Trophoblast cell (in vitro differentiated cells and primary cell): ENCODE data around the gene TRIM29.
"Not testable (repeated sequence)": the region's sequence is repeated elsewhere in the genome, so short reads cannot be mapped to it uniquely, and the experiment has no call there.

Experiments
- DNase-seq, 2 donors: peaks; one replicate each; pipeline ENCODE4 v3.0.0-alpha.2; 2016
- H2AFZ ChIP-seq: 2 replicates; pipeline ENCODE4 v1.6.1; 2013; ENCODE audit warnings: low read length, moderate library complexity, mild to moderate bottlenecking; ENCODE audit not compliant: insufficient read depth, poor library complexity
- H2AK5ac ChIP-seq: 2 replicates; pipeline ENCODE4 v1.6.1; 2013; ENCODE audit warnings: mild to moderate bottlenecking, low read length
- H2BK120ac ChIP-seq: 2 replicates; pipeline ENCODE4 v1.6.1; 2013; ENCODE audit warnings: low read length, mild to moderate bottlenecking, moderate library complexity; ENCODE audit not compliant: insufficient read depth, poor library complexity
- H2BK12ac ChIP-seq: 2 replicates; pipeline ENCODE4 v1.6.1; 2013; ENCODE audit warnings: mild to moderate bottlenecking, low read length, moderate library complexity
- H2BK5ac ChIP-seq: 2 replicates; pipeline ENCODE4 v1.6.1; 2013; ENCODE audit warnings: low read length, low read depth, moderate library complexity, mild to moderate bottlenecking; ENCODE audit not compliant: poor library complexity
- H3K14ac ChIP-seq: 2 replicates; pipeline ENCODE4 v1.6.1; 2013; ENCODE audit warnings: mild to moderate bottlenecking, low read length
- H3K18ac ChIP-seq: 2 replicates; pipeline ENCODE4 v1.6.1; 2013; ENCODE audit warnings: mild to moderate bottlenecking, low read length
- H3K23ac ChIP-seq: 2 replicates; pipeline ENCODE4 v1.6.1; 2013; ENCODE audit warnings: low read length
- H3K27ac ChIP-seq: 2 replicates; pipeline ENCODE4 v1.5.1; 2013; ENCODE audit warnings: low read depth, mild to moderate bottlenecking, inconsistent platforms, low read length, moderate library complexity
- H3K27me3 ChIP-seq: 2 replicates; pipeline ENCODE4 v1.6.1; 2013; ENCODE audit warnings: inconsistent platforms, mild to moderate bottlenecking, low read length, moderate library complexity; ENCODE audit not compliant: insufficient read depth
- H3K36me3 ChIP-seq, 2 experiments: 1 replicate in 1 of 2; 2 replicates in 1 of 2; pipeline ENCODE4 v1.6.1; 2013; ENCODE audit warnings: low read length in 2 of 2, mild to moderate bottlenecking in 2 of 2, moderate library complexity in 1 of 2; ENCODE audit not compliant: insufficient read depth in 2 of 2, control insufficient read depth in 1 of 2
- H3K4ac ChIP-seq: 2 replicates; pipeline ENCODE4 v1.6.1; 2013; ENCODE audit warnings: low read depth, mild to moderate bottlenecking, low read length, moderate library complexity
- H3K4me1 ChIP-seq, 2 experiments: 1 replicate in 1 of 2; 2 replicates in 1 of 2; pipeline ENCODE4 v1.6.1; 2013; ENCODE audit warnings: low read length in 2 of 2, mild to moderate bottlenecking in 2 of 2, moderate library complexity in 1 of 2; ENCODE audit not compliant: insufficient read depth in 2 of 2, control insufficient read depth in 1 of 2
- H3K4me2 ChIP-seq: 2 replicates; pipeline ENCODE4 v1.6.1; 2013; ENCODE audit warnings: inconsistent platforms, mild to moderate bottlenecking, low read length, moderate library complexity
- H3K4me3 ChIP-seq: 2 replicates; pipeline ENCODE4 v1.5.1; 2013; ENCODE audit warnings: mild to moderate bottlenecking, low read depth, low read length, inconsistent platforms
- H3K79me1 ChIP-seq: one replicate; pipeline ENCODE4 v1.6.1; 2013; ENCODE audit warnings: low read length
- H3K79me2 ChIP-seq: 2 replicates; pipeline ENCODE4 v1.6.1; 2013; ENCODE audit warnings: low read length, mild to moderate bottlenecking; ENCODE audit not compliant: control insufficient read depth, insufficient read depth, poor library complexity
- H3K9ac ChIP-seq: 2 replicates; pipeline ENCODE4 v1.6.1; 2013; ENCODE audit warnings: mild to moderate bottlenecking, low read length
- H3K9me3 ChIP-seq: 2 replicates; pipeline ENCODE4 v1.6.1; 2013; ENCODE audit warnings: low read depth, mild to moderate bottlenecking, control low read depth, inconsistent platforms, low read length; ENCODE audit not compliant: insufficient read depth
- H4K12ac ChIP-seq: 2 replicates; pipeline ENCODE4 v1.6.1; 2013; ENCODE audit warnings: low read depth, mild to moderate bottlenecking, low read length, moderate library complexity
- H4K8ac ChIP-seq: 2 replicates; pipeline ENCODE4 v1.6.1; 2013; ENCODE audit warnings: low read depth, mild to moderate bottlenecking, low read length, moderate library complexity
- H4K91ac ChIP-seq: one replicate; pipeline ENCODE4 v1.6.1; 2013; ENCODE audit warnings: low read depth, mild to moderate bottlenecking, low read length, moderate library complexity
- WGBS: extraction: QIAGEN DNeasy Blood & Tissue Kit; methylation state at CpG from one replicate; pipeline ENCODE4 v1.1.7; 2013; ENCODE audit warnings: missing lambda C conversion rate; ENCODE audit not compliant: insufficient read length, insufficient coverage; ENCODE audit errors: extremely low coverage; 5-methylcytosine and 5-hydroxymethylcytosine counted together

The TRIM29 gene

DNA sequence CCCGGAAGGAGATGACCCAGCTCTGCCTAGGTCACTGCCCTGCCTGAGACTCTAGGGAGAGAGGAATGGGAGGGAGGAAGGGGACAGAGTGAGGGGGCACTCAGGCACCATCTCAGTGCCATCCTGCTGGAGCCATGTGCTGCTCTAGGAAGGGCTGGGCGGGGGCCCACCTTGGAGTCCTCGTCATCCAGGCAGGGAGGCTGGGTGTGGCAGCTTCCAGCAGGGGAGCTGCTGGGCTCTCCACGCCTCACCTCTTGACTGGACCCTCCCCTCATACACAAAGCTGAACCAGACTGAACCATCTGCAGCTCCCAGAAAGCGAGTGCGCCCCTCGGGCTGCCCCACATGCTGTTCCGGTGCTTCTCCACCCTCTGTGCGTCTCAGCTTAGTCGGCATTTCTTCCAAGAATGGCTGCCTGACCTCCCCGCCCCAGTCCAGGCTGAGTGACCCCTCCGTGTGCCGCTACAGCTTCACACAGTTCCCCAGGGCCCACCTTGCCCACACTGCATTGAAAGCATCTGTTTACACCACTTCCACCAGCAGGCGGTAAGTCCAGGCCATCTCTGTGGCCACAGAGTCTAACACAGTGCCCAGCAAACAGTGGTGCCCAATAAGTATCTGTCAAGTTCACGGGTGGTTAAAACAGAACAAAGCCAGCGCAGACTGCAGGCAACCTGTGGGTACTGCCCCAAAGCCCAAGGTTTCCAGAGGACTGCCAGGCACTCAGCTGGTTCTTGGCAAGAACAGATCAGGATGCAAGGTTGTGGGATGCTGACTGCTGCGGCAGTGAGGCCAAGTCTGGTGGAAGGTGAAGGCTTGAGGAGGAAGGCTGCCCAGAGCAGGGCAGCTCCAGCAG is 9.4 kb upstream of the TRIM29 start:
- no peak overlapping the region for H3K4me2 ChIP-seq
- H3K9me3 ChIP-seq, result no peaks in the 10 kb centered on the region

DNA sequence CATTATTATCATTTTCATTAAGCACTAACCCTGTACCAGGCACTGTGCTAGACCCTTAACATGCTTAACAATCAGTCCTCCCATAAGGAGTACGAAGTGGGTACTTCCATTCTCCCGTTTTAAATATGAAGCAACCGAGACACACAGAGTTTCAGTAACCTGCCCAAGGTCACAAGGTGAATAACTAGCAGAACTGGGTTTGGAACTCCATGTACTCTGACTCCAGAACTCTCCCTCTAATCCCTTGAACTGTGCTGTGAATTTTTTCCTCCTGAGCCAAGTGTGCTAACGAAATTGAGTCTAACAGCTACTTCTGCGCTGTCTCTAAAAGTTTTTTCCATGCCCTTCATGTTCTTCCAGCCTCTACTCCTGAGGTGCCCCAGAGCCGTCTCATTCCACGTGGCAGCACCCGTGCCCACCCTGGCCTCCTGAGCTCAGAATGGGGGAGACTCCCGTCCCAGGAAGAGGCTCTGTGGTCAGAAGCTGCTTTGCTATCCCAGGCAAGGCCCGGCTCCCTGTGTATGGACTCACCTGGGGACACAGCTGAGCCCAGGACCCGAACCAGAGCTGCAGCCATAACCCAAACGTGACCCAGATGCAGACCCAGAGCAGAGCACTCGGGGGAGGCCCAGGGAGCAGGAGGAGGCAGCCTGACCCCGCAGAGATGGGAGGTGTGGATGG is 8.6 kb upstream of the TRIM29 start:
- no peaks in the 10 kb centered on the region for H3K79me1 ChIP-seq
- H3K23ac ChIP-seq, result no peak overlapping the region
- H2BK12ac ChIP-seq, result no peak overlapping the region
- H3K79me2 ChIP-seq, result no peaks in the 10 kb centered on the region
- no peak overlapping the region for H4K12ac ChIP-seq
- no peak overlapping the region for H3K4ac ChIP-seq
- no peaks in the 10 kb centered on the region for H3K4me1 ChIP-seq
- H2BK5ac ChIP-seq, result no peak overlapping the region
- no peaks in the 10 kb centered on the region for H3K36me3 ChIP-seq
- H2AFZ ChIP-seq, result no peak overlapping the region
- WGBS, result no CpG with 5 or more reads among the region's 14 CpGs
- H3K9ac ChIP-seq, result no peak overlapping the region
- no peak overlapping the region for H3K14ac ChIP-seq
- no peak overlapping the region for H3K27ac ChIP-seq
- no peak overlapping the region for H4K91ac ChIP-seq
- H3K4me3 ChIP-seq, result no peak overlapping the region
- no peaks in the 10 kb centered on the region for H3K27me3 ChIP-seq
- H3K9me3 ChIP-seq, result no peaks in the 10 kb centered on the region
- H2AK5ac ChIP-seq, result no peak overlapping the region
- H4K8ac ChIP-seq, result no peak overlapping the region
- no peak overlapping the region for H2BK120ac ChIP-seq
- H3K18ac ChIP-seq, result no peak overlapping the region
- no peak for DNase-seq
- H3K4me2 ChIP-seq, result no peak overlapping the region

More for the DNA sequence above, 9.4 kb upstream of the TRIM29 start:
- Histone ChIP-seq H3K4ac (no peak overlapping the region), H3K36me3 (no peaks in the 10 kb centered on the region), H4K91ac (no peak overlapping the region), H3K23ac (no peak overlapping the region), H4K8ac (no peak overlapping the region), H3K27ac (no peak overlapping the region), H3K79me2 (no peaks in the 10 kb centered on the region), H3K14ac (no peak overlapping the region), H2BK12ac (no peak overlapping the region), H3K4me1 (no peaks in the 10 kb centered on the region), H4K12ac (no peak overlapping the region), H2AFZ (no peak overlapping the region), H3K18ac (no peak overlapping the region), H3K9ac (no peak overlapping the region), H3K79me1 (no peaks in the 10 kb centered on the region), H2BK5ac (no peak overlapping the region), H2BK120ac (no peak overlapping the region), H3K27me3 (no peaks in the 10 kb centered on the region), H3K4me3 (no peak overlapping the region), H2AK5ac (no peak overlapping the region)
- WGBS, result no CpG with 5 or more reads among the region's 17 CpGs
- DNase-seq, result no peak

DNA sequence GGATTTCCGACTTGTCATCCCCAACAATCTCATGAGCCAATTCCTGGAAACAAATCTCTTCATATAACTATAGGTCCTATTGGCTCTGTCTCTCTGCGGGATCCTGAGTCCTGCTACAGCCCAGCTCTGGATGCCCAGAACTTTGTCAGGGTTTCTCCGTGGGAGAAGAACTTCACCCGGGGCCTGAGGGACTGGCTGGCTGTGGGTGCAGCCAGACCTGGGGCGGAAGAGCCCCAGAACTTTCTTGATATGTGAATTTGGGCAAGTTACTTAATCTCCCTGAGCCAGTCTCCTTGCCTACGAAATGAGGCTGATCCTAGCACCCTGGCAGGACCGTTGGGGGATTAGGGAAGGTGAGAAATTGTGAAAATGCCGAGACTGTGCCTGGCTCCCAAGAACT is 6.6 kb upstream of the TRIM29 start:
- Histone ChIP-seq H3K9ac (no peak overlapping the region), H3K18ac (no peak overlapping the region), H2AK5ac (no peak overlapping the region), H3K79me2 (no peaks in the 10 kb centered on the region), H2BK12ac (no peak overlapping the region), H2BK120ac (no peak overlapping the region), H3K4me1 (no peaks in the 10 kb centered on the region), H3K4ac (no peak overlapping the region), H2BK5ac (no peak overlapping the region), H4K91ac (no peak overlapping the region), H4K8ac (no peak overlapping the region), H3K14ac (no peak overlapping the region), H3K36me3 (no peaks in the 10 kb centered on the region), H3K27ac (no peak overlapping the region), H4K12ac (no peak overlapping the region), H3K9me3 (no peaks in the 10 kb centered on the region), H3K4me3 (no peak overlapping the region), H2AFZ (no peak overlapping the region), H3K79me1 (no peaks in the 10 kb centered on the region), H3K4me2 (no peak overlapping the region), H3K23ac (no peak overlapping the region), H3K27me3 (no peaks in the 10 kb centered on the region)
- no peak for DNase-seq
- WGBS, result no CpG with 5 or more reads among the region's 8 CpGs

DNA sequence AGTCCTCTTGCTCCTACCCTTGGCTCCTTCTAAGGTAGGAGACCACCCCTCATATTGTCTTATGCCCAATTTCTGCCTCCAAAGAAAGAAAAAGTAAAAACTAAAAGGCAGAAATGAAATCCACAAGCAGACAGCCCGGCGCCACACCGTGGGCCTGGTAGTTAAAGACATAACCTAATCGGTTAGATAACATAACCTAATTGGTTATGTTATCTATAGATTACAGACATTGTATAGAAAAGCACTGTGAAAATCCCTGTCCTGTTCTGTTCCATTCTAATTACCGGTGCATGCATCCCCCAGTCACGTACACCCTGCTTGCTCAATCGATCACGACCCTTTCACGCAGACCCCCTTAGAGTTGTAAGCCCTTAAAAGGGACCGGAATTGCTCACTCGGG is 5.6 kb upstream of the TRIM29 start:
- not testable (repeated sequence) for H4K8ac ChIP-seq, H3K27me3 ChIP-seq, H3K14ac ChIP-seq, H3K4me2 ChIP-seq, H4K91ac ChIP-seq, H3K4me3 ChIP-seq, DNase-seq, H3K79me1 ChIP-seq, H3K4ac ChIP-seq, H2BK12ac ChIP-seq, H3K9me3 ChIP-seq, H3K18ac ChIP-seq, H3K4me1 ChIP-seq, H3K27ac ChIP-seq, H3K9ac ChIP-seq, H3K36me3 ChIP-seq, H3K23ac ChIP-seq, H4K12ac ChIP-seq, H2BK120ac ChIP-seq, H2AFZ ChIP-seq, H3K79me2 ChIP-seq, H2AK5ac ChIP-seq, H2BK5ac ChIP-seq
- no CpG with 5 or more reads among the region's 11 CpGs for WGBS
